ENCODE measurements around the gene KDR. TPM values are rescaled to one million over a fixed set of nuclear protein-coding genes. Genes with fewer than 3 reads are reported as not detected.

The KDR gene
- polyA plus RNA-seq, 1 experiment: not detected

DNA sequence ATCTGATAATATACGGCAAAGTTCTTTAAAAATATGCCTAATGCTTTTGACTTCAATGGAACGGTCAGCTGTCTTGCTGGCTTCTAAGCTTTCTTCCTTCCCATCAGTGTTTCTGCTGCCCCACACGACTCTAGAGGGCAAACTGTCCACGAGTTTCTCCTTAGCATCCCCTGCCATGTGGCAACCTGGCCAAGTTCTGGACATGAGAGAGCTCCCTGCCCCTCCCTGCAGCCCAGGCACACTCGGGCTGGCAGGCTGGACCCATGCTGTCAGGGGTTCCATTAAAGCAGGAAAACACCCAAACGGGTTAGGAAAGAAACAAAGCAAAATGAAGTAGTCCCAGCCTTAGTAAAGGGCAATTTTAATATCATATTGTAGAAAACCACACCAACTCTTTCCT, 38.8 kb downstream of the KDR start:
- Histone ChIP-seq H3K4me3 (ENCODE audit: low read depth, low read length) (no peak overlapping the region), H3K27me3 (ENCODE audit: control insufficient read depth, insufficient read depth, low read length) (no peaks in the 10 kb centered on the region), H3K9me3 (ENCODE audit: control insufficient read depth, insufficient read depth, low read length) (no peaks in the 10 kb centered on the region), H3K27ac (ENCODE audit: low read depth, low read length) (no peak overlapping the region)
- CTCF ChIA-PET: no interaction called here
- no peak for DNase-seq (ENCODE audit: low read depth, low spot score)
- POLR2A ChIA-PET: no interaction called here
- TF ChIP-seq, protein P1, sequence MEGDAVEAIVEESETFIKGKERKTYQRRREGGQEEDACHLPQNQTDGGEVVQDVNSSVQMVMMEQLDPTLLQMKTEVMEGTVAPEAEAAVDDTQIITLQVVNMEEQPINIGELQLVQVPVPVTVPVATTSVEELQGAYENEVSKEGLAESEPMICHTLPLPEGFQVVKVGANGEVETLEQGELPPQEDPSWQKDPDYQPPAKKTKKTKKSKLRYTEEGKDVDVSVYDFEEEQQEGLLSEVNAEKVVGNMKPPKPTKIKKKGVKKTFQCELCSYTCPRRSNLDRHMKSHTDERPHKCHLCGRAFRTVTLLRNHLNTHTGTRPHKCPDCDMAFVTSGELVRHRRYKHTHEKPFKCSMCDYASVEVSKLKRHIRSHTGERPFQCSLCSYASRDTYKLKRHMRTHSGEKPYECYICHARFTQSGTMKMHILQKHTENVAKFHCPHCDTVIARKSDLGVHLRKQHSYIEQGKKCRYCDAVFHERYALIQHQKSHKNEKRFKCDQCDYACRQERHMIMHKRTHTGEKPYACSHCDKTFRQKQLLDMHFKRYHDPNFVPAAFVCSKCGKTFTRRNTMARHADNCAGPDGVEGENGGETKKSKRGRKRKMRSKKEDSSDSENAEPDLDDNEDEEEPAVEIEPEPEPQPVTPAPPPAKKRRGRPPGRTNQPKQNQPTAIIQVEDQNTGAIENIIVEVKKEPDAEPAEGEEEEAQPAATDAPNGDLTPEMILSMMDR (IDR thresholded peaks at IDR 0.05; ENCODE audit: low read depth, low read length): no peak

- no peaks in the 10 kb centered on the region for H3K9me3 ChIP-seq (ENCODE audit: control insufficient read depth, insufficient read depth, low read length)
- POLR2A ChIA-PET: no interaction called here
- H3K27me3 ChIP-seq (ENCODE audit: control insufficient read depth, insufficient read depth, low read length): no peaks in the 10 kb centered on the region
- DNase-seq (ENCODE audit: low read depth, low spot score): no peak
- CTCF ChIA-PET: no interaction called here
- no peak overlapping the region for H3K27ac ChIP-seq (ENCODE audit: low read depth, low read length)
- H3K4me3 ChIP-seq (ENCODE audit: low read depth, low read length): no peak overlapping the region
- TF ChIP-seq, protein P1 (IDR thresholded peaks at IDR 0.05; ENCODE audit: low read depth, low read length): no peak
These were observed 41.7 kb downstream of the KDR start for GRCh38 chr4:55083735-55084134.

DNA sequence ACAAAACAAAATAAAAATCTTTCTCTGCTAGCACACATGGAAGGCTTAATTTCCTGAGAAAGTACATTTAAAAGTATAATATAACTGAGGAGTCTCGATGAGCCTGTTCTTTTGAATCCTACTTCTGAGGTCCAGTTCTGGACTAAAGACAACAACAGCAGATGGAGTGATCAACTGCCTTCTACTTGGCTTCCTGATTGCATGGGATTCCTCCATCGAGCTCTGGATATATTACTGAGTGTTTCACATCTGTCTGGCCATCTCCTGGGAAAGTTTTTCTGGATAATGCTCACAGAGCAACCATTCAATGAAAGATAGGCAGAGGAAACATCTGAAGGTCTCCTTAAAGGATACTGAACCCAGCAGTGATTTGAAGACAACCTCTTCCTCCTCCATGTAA, 42.6 kb downstream of the KDR start:
- ChIA-PET CTCF (no interaction called here), POLR2A (no interaction called here)

GRCh38 chr4:55080174-55080865, 45.1 kb downstream of the KDR start:
- Histone ChIP-seq H3K4me3 (ENCODE audit: low read depth, low read length) (no peak overlapping the region), H3K27me3 (ENCODE audit: control insufficient read depth, insufficient read depth, low read length) (no peaks in the 10 kb centered on the region), H3K27ac (ENCODE audit: low read depth, low read length) (no peak overlapping the region), H3K9me3 (ENCODE audit: control insufficient read depth, insufficient read depth, low read length) (no peaks in the 10 kb centered on the region)
- ChIA-PET POLR2A (no interaction called here), CTCF (no interaction called here)
- DNase-seq (ENCODE audit: low read depth, low spot score): no peak
- TF ChIP-seq, protein P1 (IDR thresholded peaks at IDR 0.05; ENCODE audit: low read depth, low read length): no peak

More for the DNA sequence above, 42.6 kb downstream of the KDR start:
- no peak overlapping the region for H3K4me3 ChIP-seq (ENCODE audit: low read depth, low read length)
- no peak overlapping the region for H3K27ac ChIP-seq (ENCODE audit: low read depth, low read length)
- no peaks in the 10 kb centered on the region for H3K27me3 ChIP-seq (ENCODE audit: control insufficient read depth, insufficient read depth, low read length)
- DNase-seq (ENCODE audit: low read depth, low spot score): no peak
- no peaks in the 10 kb centered on the region for H3K9me3 ChIP-seq (ENCODE audit: control insufficient read depth, insufficient read depth, low read length)
- TF ChIP-seq, protein P1 (IDR thresholded peaks at IDR 0.05; ENCODE audit: low read depth, low read length): no peak

- H3K27ac ChIP-seq (ENCODE audit: low read depth, low read length): no peak overlapping the region
- TF ChIP-seq, protein P1 (IDR thresholded peaks at IDR 0.05; ENCODE audit: low read depth, low read length): no peak
- POLR2A ChIA-PET: no interaction called here
- no peaks in the 10 kb centered on the region for H3K9me3 ChIP-seq (ENCODE audit: control insufficient read depth, insufficient read depth, low read length)
- no peak for DNase-seq (ENCODE audit: low read depth, low spot score)
- CTCF ChIA-PET: no interaction called here
- H3K4me3 ChIP-seq (ENCODE audit: low read depth, low read length): no peak overlapping the region
- H3K27me3 ChIP-seq (ENCODE audit: control insufficient read depth, insufficient read depth, low read length): no peaks in the 10 kb centered on the region
These were observed 45.8 kb downstream of the KDR start for GRCh38 chr4:55079451-55080173.
